Adipocyte (in vitro differentiated cells): ENCODE measurements around the gene WDR76.

Source experiments
- DNase-seq: peaks from one replicate; pipeline ENCODE4 v3.0.0-alpha.2; 2015; ENCODE audit warnings: low read depth
- H3K27me3 ChIP-seq: replicated peaks from 2 replicates; pipeline ENCODE4 v1.7.0; 2013; ENCODE audit warnings: mild to moderate bottlenecking, low read length, moderate library complexity; ENCODE audit not compliant: control insufficient read depth, insufficient read depth
- H3K36me3 ChIP-seq: 2 replicates; pipeline ENCODE4 v1.7.0; 2013; ENCODE audit warnings: low read length, mild to moderate bottlenecking, moderate library complexity; ENCODE audit not compliant: control insufficient read depth, insufficient read depth, severe bottlenecking
- H3K4me1 ChIP-seq: 2 replicates; pipeline ENCODE4 v1.7.0; 2013; ENCODE audit warnings: mild to moderate bottlenecking, low read length, moderate library complexity; ENCODE audit not compliant: control insufficient read depth, insufficient read depth
- H3K4me3 ChIP-seq: 2 replicates; pipeline ENCODE4 v1.7.0; 2013; ENCODE audit warnings: mild to moderate bottlenecking, low read length, moderate library complexity
- H3K9ac ChIP-seq: 2 replicates; pipeline ENCODE4 v1.7.0; 2013; ENCODE audit warnings: mild to moderate bottlenecking, low read length, moderate library complexity
- H3K9me3 ChIP-seq: 2 replicates; pipeline ENCODE4 v1.7.0; 2013; ENCODE audit warnings: mild to moderate bottlenecking, low read length, moderate library complexity; ENCODE audit not compliant: control insufficient read depth

WDR76 gene

DNA sequence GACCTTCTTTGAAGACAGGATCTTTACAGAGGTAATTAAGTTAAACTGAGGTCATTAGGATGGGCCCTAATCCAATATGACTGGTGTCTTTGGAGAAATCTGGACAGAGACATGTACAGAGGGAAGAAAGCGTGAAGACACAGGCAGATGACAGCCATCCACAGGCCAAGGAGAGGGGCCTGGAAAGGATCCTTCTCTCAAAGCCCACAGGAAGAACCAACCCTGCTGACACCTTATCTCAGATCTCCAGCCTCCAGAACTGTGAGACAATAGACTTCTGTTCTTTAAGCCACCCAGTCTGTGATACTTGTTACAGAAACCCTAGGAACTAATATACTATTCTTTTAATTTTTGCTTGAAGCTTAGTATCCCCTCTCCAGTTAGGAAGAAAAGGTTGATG is 74.2 kb downstream of the WDR76 start:
- Histone ChIP-seq H3K4me3 (no peak overlapping the region), H3K27me3 (no peaks in the 10 kb centered on the region), H3K36me3 (no peaks in the 10 kb centered on the region), H3K9me3 (no peaks in the 10 kb centered on the region), H3K4me1 (peaks cover 8% of the 10 kb centered on the region), H3K9ac (no peak overlapping the region)
- no peak for DNase-seq

- Histone ChIP-seq H3K4me1 (peaks cover 8% of the 10 kb centered on the region), H3K9ac (no peak overlapping the region), H3K27me3 (no peaks in the 10 kb centered on the region), H3K36me3 (no peaks in the 10 kb centered on the region), H3K9me3 (no peaks in the 10 kb centered on the region), H3K4me3 (no peak overlapping the region)
- no peak for DNase-seq
Observed at GRCh38 chr15:43901495-43901894, 74.7 kb downstream of the WDR76 start.

GRCh38 chr15:43903864-43904290 is 77.1 kb downstream of the WDR76 start:
- H3K4me1 ChIP-seq, result peaks cover 18% of the 10 kb centered on the region
- no peak overlapping the region for H3K9ac ChIP-seq
- DNase-seq, result peak; percentile 90
- H3K36me3 ChIP-seq, result no peaks in the 10 kb centered on the region
- no peak overlapping the region for H3K4me3 ChIP-seq
- H3K27me3 ChIP-seq, result no peaks in the 10 kb centered on the region
- no peaks in the 10 kb centered on the region for H3K9me3 ChIP-seq

DNA sequence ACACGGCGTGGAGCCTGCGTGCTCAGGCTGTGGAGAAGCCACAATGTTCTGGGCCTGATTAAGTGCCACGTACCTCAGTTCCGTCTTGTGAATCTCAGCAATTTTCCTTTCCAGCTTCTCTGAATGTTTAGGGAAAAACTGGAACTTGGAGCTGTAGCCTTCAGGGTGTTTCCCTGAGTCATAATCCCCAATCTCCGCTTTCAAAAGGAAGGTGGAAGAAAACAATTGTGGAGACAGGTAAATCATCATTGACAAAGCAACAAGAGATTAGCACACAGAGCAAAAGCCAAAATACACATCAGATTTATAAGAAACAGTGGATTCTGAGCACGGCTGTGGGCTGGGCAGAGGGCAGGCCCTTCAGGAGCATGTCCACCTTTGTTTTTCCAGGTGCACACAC is 79.0 kb downstream of the WDR76 start:
- no peaks in the 10 kb centered on the region for H3K36me3 ChIP-seq
- no peaks in the 10 kb centered on the region for H3K27me3 ChIP-seq
- peaks cover 31% of the 10 kb centered on the region for H3K4me1 ChIP-seq
- H3K4me3 ChIP-seq, result no peak overlapping the region
- H3K9me3 ChIP-seq, result no peaks in the 10 kb centered on the region
- peak overlapping the region; percentile 17 for H3K9ac ChIP-seq
- DNase-seq, result no peak

GRCh38 chr15:43908516-43909050 is 81.8 kb downstream of the WDR76 start:
- no peaks in the 10 kb centered on the region for H3K27me3 ChIP-seq
- peak overlapping the region; percentile 72 for H3K9ac ChIP-seq
- DNase-seq, result no peak
- peaks cover 56% of the 10 kb centered on the region for H3K4me1 ChIP-seq
- H3K36me3 ChIP-seq, result no peaks in the 10 kb centered on the region
- no peak overlapping the region for H3K4me3 ChIP-seq
- no peaks in the 10 kb centered on the region for H3K9me3 ChIP-seq

- Histone ChIP-seq H3K36me3 (no peaks in the 10 kb centered on the region), H3K27me3 (no peaks in the 10 kb centered on the region), H3K9me3 (no peaks in the 10 kb centered on the region), H3K4me3 (peak overlapping the region; percentile 28), H3K4me1 (peaks cover 80% of the 10 kb centered on the region), H3K9ac (peak overlapping the region; percentile 37)
- DNase-seq, result peak; percentile 75
Observed at GRCh38 chr15:43911235-43911781, 84.5 kb downstream of the WDR76 start.

DNA sequence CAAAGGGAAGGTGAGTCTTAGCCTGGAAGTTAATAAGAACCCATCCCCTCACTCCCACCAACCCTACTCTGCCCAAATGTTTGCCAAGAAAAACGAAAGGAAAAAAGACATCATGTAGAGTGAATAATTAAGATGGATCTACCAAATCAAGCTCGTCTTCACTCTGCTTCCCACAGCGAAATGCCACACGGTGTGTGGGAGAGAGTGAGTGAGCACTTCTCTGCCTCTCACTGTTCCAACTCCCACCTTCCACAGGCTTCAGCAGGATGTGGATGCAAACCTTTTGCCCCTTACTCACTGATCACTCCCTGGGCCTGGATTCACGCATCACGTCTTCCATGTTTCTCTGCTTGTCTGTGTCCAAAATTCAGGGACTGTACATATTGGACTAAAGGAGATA is 85.4 kb downstream of the WDR76 start:
- Histone ChIP-seq H3K9me3 (no peaks in the 10 kb centered on the region), H3K4me1 (peaks cover 83% of the 10 kb centered on the region), H3K4me3 (no peak overlapping the region), H3K27me3 (no peaks in the 10 kb centered on the region), H3K9ac (peak overlapping the region; percentile 37), H3K36me3 (no peaks in the 10 kb centered on the region)
- DNase-seq, result no peak

- peaks cover 75% of the 10 kb centered on the region for H3K4me1 ChIP-seq
- DNase-seq, result peak; percentile 88
- peak overlapping the region; percentile 23 for H3K4me3 ChIP-seq
- H3K27me3 ChIP-seq, result no peaks in the 10 kb centered on the region
- peak overlapping the region; percentile 63 for H3K9ac ChIP-seq
- H3K36me3 ChIP-seq, result no peaks in the 10 kb centered on the region
- H3K9me3 ChIP-seq, result no peaks in the 10 kb centered on the region
Observed at GRCh38 chr15:43913026-43913780, 86.4 kb downstream of the WDR76 start.

- Histone ChIP-seq H3K9me3 (no peaks in the 10 kb centered on the region), H3K27me3 (no peaks in the 10 kb centered on the region), H3K9ac (peak overlapping the region; percentile 63), H3K4me3 (peak overlapping the region; percentile 23), H3K36me3 (no peaks in the 10 kb centered on the region), H3K4me1 (peaks cover 68% of the 10 kb centered on the region)
- no peak for DNase-seq
Observed at GRCh38 chr15:43913941-43914340, 87.1 kb downstream of the WDR76 start.

DNA sequence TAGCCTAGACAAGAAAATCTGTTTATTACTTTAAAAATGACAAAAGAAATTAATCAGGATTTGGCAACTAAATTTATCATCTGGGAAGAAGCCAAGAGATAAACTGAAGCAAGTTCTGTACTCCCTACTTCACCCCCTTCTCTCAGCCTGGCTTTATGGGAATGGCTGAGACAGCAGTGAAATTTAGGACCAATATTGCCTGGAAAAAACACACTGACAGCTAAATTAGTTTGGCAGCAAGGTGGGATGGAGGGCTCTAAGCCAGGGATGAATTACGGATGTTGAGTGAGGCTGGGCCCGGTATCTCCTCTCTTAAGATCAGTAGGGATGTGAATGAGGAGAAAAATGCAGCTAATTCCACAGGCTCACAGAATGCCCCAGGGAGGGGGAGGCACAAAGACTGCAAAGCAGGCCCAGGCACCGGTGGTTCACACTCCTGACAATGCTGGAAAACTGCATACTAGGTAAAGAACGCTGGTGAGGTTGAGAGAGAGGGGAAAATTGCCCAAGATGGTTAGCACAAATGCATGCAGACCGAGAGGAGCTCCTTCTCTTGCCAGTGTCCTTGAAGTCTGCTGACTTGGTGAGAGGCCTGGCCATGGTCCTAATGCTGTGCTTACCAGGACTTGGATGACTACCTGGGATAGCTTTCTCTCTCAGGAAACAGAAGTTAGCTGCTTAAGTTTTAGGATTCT is 89.0 kb downstream of the WDR76 start:
- Histone ChIP-seq H3K9me3 (no peaks in the 10 kb centered on the region), H3K36me3 (no peaks in the 10 kb centered on the region), H3K27me3 (no peaks in the 10 kb centered on the region), H3K9ac (peak overlapping the region; percentile 39), H3K4me1 (peaks cover 63% of the 10 kb centered on the region), H3K4me3 (no peak overlapping the region)
- no peak for DNase-seq

DNA sequence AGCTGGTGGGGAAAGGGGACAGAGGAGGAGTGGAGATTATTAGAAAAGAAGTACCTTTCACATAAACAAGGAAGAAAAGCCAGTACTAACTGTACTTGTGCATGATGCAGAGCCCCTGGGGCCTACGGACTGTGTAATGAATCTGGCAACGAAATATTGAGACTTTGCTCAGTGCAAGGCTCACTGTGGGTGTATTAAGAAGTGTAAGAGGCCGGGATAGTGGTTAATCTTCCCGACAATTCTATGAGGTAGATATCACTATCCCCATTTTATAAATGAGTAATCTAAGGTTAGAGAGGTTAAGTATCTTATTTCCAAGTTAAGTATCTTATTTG is 89.5 kb downstream of the WDR76 start:
- Histone ChIP-seq H3K9ac (no peak overlapping the region), H3K4me3 (no peak overlapping the region), H3K9me3 (no peaks in the 10 kb centered on the region), H3K27me3 (no peaks in the 10 kb centered on the region), H3K4me1 (peaks cover 59% of the 10 kb centered on the region), H3K36me3 (no peaks in the 10 kb centered on the region)
- DNase-seq, result no peak
